Measurements from ENCODE around the gene MINDY4. TPM values are rescaled to one million over a fixed set of nuclear protein-coding genes. Genes with fewer than 3 reads are reported as not detected.

The MINDY4 gene
- total and polyA plus RNA-seq, 10 of the 15 experiments (the other 5 are each of a cell fraction or from before 2014, with no cell fraction given) = 0.10 to 0.90 (median 0.40) TPM

DNA sequence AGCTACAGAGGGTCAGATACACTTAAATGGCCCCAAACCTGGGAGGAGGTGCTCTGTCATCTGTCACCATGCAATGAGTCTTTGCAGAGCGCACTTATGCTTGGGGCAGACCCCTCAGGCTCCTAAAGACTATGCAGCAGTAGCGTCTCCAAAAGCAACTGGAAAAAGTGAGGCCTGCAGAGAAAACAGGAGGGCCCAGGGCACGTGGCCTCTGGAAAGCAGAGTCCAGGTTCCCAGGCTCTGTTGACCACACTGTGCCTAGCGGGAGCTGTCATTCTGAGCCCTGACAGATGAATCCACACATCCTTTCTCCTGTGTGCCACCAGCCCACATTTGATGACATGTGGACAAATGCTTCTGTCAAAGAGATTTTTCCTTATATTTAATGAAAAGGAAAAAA, 66.4 kb downstream of the MINDY4 start:
- FAIRE-seq (no peak), ATAC-seq (no peak), DNase-seq (ENCODE audit: low read depth, low spot score) (no peak)
- TF ChIP-seq ZBED1 (IDR thresholded peaks at IDR 0.05; ENCODE audit: borderline replicate concordance) = no peak
- TF ChIP-seq, protein P1, sequence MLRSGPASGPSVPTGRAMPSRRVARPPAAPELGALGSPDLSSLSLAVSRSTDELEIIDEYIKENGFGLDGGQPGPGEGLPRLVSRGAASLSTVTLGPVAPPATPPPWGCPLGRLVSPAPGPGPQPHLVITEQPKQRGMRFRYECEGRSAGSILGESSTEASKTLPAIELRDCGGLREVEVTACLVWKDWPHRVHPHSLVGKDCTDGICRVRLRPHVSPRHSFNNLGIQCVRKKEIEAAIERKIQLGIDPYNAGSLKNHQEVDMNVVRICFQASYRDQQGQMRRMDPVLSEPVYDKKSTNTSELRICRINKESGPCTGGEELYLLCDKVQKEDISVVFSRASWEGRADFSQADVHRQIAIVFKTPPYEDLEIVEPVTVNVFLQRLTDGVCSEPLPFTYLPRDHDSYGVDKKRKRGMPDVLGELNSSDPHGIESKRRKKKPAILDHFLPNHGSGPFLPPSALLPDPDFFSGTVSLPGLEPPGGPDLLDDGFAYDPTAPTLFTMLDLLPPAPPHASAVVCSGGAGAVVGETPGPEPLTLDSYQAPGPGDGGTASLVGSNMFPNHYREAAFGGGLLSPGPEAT (IDR thresholded peaks at IDR 0.05; ENCODE audit: low read depth) = no peak
- TF ChIP-seq SIX5 (IDR thresholded peaks at IDR 0.05; ENCODE audit: low read depth, low read length, severe bottlenecking) = no peak
- TF ChIP-seq, protein P2, sequence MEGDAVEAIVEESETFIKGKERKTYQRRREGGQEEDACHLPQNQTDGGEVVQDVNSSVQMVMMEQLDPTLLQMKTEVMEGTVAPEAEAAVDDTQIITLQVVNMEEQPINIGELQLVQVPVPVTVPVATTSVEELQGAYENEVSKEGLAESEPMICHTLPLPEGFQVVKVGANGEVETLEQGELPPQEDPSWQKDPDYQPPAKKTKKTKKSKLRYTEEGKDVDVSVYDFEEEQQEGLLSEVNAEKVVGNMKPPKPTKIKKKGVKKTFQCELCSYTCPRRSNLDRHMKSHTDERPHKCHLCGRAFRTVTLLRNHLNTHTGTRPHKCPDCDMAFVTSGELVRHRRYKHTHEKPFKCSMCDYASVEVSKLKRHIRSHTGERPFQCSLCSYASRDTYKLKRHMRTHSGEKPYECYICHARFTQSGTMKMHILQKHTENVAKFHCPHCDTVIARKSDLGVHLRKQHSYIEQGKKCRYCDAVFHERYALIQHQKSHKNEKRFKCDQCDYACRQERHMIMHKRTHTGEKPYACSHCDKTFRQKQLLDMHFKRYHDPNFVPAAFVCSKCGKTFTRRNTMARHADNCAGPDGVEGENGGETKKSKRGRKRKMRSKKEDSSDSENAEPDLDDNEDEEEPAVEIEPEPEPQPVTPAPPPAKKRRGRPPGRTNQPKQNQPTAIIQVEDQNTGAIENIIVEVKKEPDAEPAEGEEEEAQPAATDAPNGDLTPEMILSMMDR (IDR thresholded peaks at IDR 0.05 in 2 of 3, conservative IDR thresholded peaks at IDR 0.05 in 1 of 3; ENCODE audit: control insufficient read depth in 2 of 3, extremely low read depth in 1 of 3, insufficient read depth in 1 of 3, low read depth in 3 of 3, low read length in 3 of 3) = no peak
- no peak for TF ChIP-seq YBX1 (IDR thresholded peaks at IDR 0.05)
- TF ChIP-seq RUNX3 (IDR thresholded peaks at IDR 0.05; ENCODE audit: low read length) = no peak
- TF ChIP-seq NBN (IDR thresholded peaks at IDR 0.05) = no peak
- TF ChIP-seq MYC (IDR thresholded peaks at IDR 0.05; ENCODE audit: insufficient read depth, insufficient read length, insufficient replicate concordance, low read length, severe bottlenecking) = no peak
- TF ChIP-seq RAD51 (IDR thresholded peaks at IDR 0.05) = no peak
- no peak for TF ChIP-seq EZH2 (IDR thresholded peaks at IDR 0.05; ENCODE audit: borderline replicate concordance, control insufficient read depth, low read depth, low read length)
- no peak for TF ChIP-seq LARP7 (IDR thresholded peaks at IDR 0.05)
- no peak for TF ChIP-seq NR2C1 (IDR thresholded peaks at IDR 0.05)
- TF ChIP-seq NRF1 (conservative IDR thresholded peaks at IDR 0.05; ENCODE audit: low read depth, low read length) = no peak
- TF ChIP-seq POLR2AphosphoS5 (IDR thresholded peaks at IDR 0.05; ENCODE audit: low read length) = no peak
- no peak for TF ChIP-seq SPI1 (IDR thresholded peaks at IDR 0.05; ENCODE audit: borderline replicate concordance, insufficient read depth, low read depth, low read length)
- no peak for TF ChIP-seq TAF1 (IDR thresholded peaks at IDR 0.05; ENCODE audit: borderline replicate concordance, low read depth, low read length)
- TF ChIP-seq DPF2 (IDR thresholded peaks at IDR 0.05) = no peak
- TF ChIP-seq STAT3 (IDR thresholded peaks at IDR 0.05; ENCODE audit: low read depth, low read length) = no peak
- Histone ChIP-seq H3K4me3 (no peak overlapping the region), H4K20me1 (ENCODE audit: control insufficient read depth, insufficient read depth) (no peaks in the 10 kb centered on the region), H3K27ac (ENCODE audit: control insufficient read depth, insufficient read depth) (no peak overlapping the region), H3K9ac (ENCODE audit: control insufficient read depth, insufficient read depth, low read length) (no peak overlapping the region), H3K9me3 (replicated peaks; ENCODE audit: control insufficient read depth, insufficient read depth, low read length) (no peaks in the 10 kb centered on the region; the same call in 2 of the 3 replicates), H3K4me2 (ENCODE audit: control insufficient read depth, insufficient read depth) (no peak overlapping the region), H3K27me3 (replicated peaks in 1 of 2; ENCODE audit: control insufficient read depth in 2 of 2, insufficient read depth in 2 of 2, low read length in 1 of 2) (no peaks in the 10 kb centered on the region), H3K4me1 (ENCODE audit: control insufficient read depth, insufficient read depth, low read length) (no peaks in the 10 kb centered on the region), H3K79me2 (ENCODE audit: control insufficient read depth, insufficient read depth, low read length) (no peaks in the 10 kb centered on the region), H3K36me3 (ENCODE audit: control insufficient read depth in 2 of 2, insufficient read depth in 2 of 2, low read length in 1 of 2) (no peaks in the 10 kb centered on the region), H2AFZ (ENCODE audit: control insufficient read depth, low read depth, low read length) (no peak overlapping the region)
- BruUV-seq (replicated peaks) = no TSS peak
- ChIA-PET POLR2A (no interaction called here), CTCF (interaction anchor here (0.7 kb wide), 1 partner anchor 71 kb away, joined by 4 read pairs; no protein-coding TSS in a partner anchor), RAD21 (ENCODE audit: unreplicated experiment) (no interaction called here), SMC1A (ENCODE audit: uncharacterized antibody, unreplicated experiment) (no interaction called here)
- intact Hi-C loops (cut with micrococcal nuclease; ENCODE audit: unreplicated experiment) (no loop called here), in situ Hi-C loops (cut with MboI) (no loop called here)
- WGBS (ENCODE audit: insufficient coverage, insufficient replicate concordance, low lambda C conversion rate, missing lambda C conversion rate) = 50% methylated on average over 4 of the region's 4 CpGs
